ENCODE measurements around the gene DROSHA.
"Not testable (repeated sequence)": the region's sequence is repeated elsewhere in the genome, so short reads cannot be mapped to it uniquely, and the experiment has no call there.

DROSHA gene

GRCh38 chr5:31380049-31380448 lies 151.8 kb downstream of the DROSHA start:
- no peak for DNase-seq (ENCODE audit: low read depth)

GRCh38 chr5:31378838-31379237 lies 153.1 kb downstream of the DROSHA start:
- no peak for DNase-seq (ENCODE audit: low read depth)

GRCh38 chr5:31378136-31378535 lies 153.8 kb downstream of the DROSHA start:
- DNase-seq (ENCODE audit: low read depth) = no peak

GRCh38 chr5:31377274-31377946 lies 154.5 kb downstream of the DROSHA start:
- no peak for DNase-seq (ENCODE audit: low read depth)

GRCh38 chr5:31375999-31376720 lies 155.7 kb downstream of the DROSHA start:
- no peak for DNase-seq (ENCODE audit: low read depth)

- DNase-seq (ENCODE audit: low read depth) = no peak
These were observed 159.8 kb downstream of the DROSHA start for GRCh38 chr5:31372124-31372523.

GRCh38 chr5:31366941-31367340 lies 165.0 kb downstream of the DROSHA start:
- DNase-seq (ENCODE audit: low read depth) = no peak

GRCh38 chr5:31365776-31366175 lies 166.1 kb downstream of the DROSHA start:
- no peak for DNase-seq (ENCODE audit: low read depth)

GRCh38 chr5:31364881-31365636 lies 166.8 kb downstream of the DROSHA start:
- no peak for DNase-seq (ENCODE audit: low read depth)

- no peak for DNase-seq (ENCODE audit: low read depth)
These were observed 168.8 kb downstream of the DROSHA start for GRCh38 chr5:31362931-31363568.

GRCh38 chr5:31362529-31362900 lies 169.4 kb downstream of the DROSHA start:
- DNase-seq (ENCODE audit: low read depth) = no peak

- not testable (repeated sequence) for DNase-seq (ENCODE audit: low read depth)
These were observed 170.0 kb downstream of the DROSHA start for GRCh38 chr5:31361704-31362528.

GRCh38 chr5:31361234-31361633 lies 170.7 kb downstream of the DROSHA start:
- DNase-seq (ENCODE audit: low read depth) = no peak

- no peak for DNase-seq (ENCODE audit: low read depth)
These were observed 172.1 kb downstream of the DROSHA start for GRCh38 chr5:31359839-31360238.

- no peak for DNase-seq (ENCODE audit: low read depth)
These were observed 174.9 kb downstream of the DROSHA start for GRCh38 chr5:31357038-31357437.

- no peak for DNase-seq (ENCODE audit: low read depth)
These were observed 176.6 kb downstream of the DROSHA start for GRCh38 chr5:31355337-31355736.
